Heart right ventricle (tissue), 16 donors: Measurements from ENCODE around the gene ZNG1C. TPM values are rescaled to one million over a fixed set of nuclear protein-coding genes. Genes with fewer than 3 reads are reported as not detected.
"Not testable (repeated sequence)": the region's sequence is repeated elsewhere in the genome, so short reads cannot be mapped to it uniquely, and the experiment has no call there.

Experiments
- ATAC-seq, 8 donors: fragments of 200-7000 bp; cut with Tn5 transposase; one replicate each; pipeline ENCODE4 v1.9.1; 2020; ENCODE audit warnings: mild to moderate bottlenecking in 8 of 8, moderate library complexity in 8 of 8, moderate number of reproducible peaks in 1 of 8
- DNase-seq, 2 donors: peaks; one replicate each; pipeline ENCODE4 v3.0.0-alpha.2; 2020
- H3K27ac ChIP-seq, 10 donors: fragments of 200-600 bp; sonication (generic) in 2 of 10; one replicate each; pipeline versions ENCODE4 v1.5.0 to v1.8.0; 2020 to 2022; ENCODE audit warnings: mild to moderate bottlenecking in 3 of 10
- H3K27me3 ChIP-seq, 7 donors: fragments of 200-600 bp; one replicate each; pipeline ENCODE4 v1.8.0; 2021 to 2022; ENCODE audit warnings: mild to moderate bottlenecking in 2 of 7
- H3K36me3 ChIP-seq, 9 donors: fragments of 200-600 bp; sonication (generic) in 1 of 9; one replicate each; pipeline versions ENCODE4 v1.5.0 to v1.8.0; 2020 to 2022; ENCODE audit warnings: mild to moderate bottlenecking in 2 of 9
- H3K4me1 ChIP-seq, 9 donors: fragments of 200-600 bp; sonication (generic) in 1 of 9; one replicate each; pipeline versions ENCODE4 v1.5.0 to v1.8.0; 2020 to 2022; ENCODE audit warnings: mild to moderate bottlenecking in 4 of 9
- H3K4me3 ChIP-seq, 10 donors: fragments of 200-600 bp; sonication (generic) in 2 of 10; one replicate each; pipeline versions ENCODE4 v1.5.0 to v1.8.0; 2020 to 2022; ENCODE audit warnings: mild to moderate bottlenecking in 7 of 10, moderate library complexity in 2 of 10
- H3K9me3 ChIP-seq, 11 donors: fragments of 200-600 bp in 10 of 11; sonication (generic) in 2 of 11; one replicate each; pipeline versions ENCODE4 v1.5.0 to v1.8.0; 2013 to 2022; ENCODE audit warnings: mild to moderate bottlenecking in 2 of 11, control low read depth in 1 of 11, moderate library complexity in 1 of 11
- WGBS, 2 donors: extraction: QIAGEN DNeasy Blood & Tissue Kit; methylation state at CpG; one replicate each; pipeline ENCODE4 v1.1.7; 2013; ENCODE audit warnings: inconsistent platforms in 1 of 2; 5-methylcytosine and 5-hydroxymethylcytosine counted together
- intact Hi-C, 10 donors: fragments of 100-400 bp; cut with DNase I; formaldehyde crosslinking; loops; one replicate each; pipeline versions ENCODE4 v1.11.1 to v1.14.2; 2022
- polyA plus RNA-seq, 2 donors: library from polyadenylated mRNA; stranded (reverse); fragments of 200-250 nt; gene quantifications; one replicate each; pipeline ENCODE4 v1.2.3, GENCODE V29; 2013
- total RNA-seq, 10 donors: library from RNA; stranded (reverse); fragmentation: NEBNext Ultra II Directional in 3 of 10; extraction: Animal tissue kit (Norgen Biotek cat#: 25700) in 3 of 10; gene quantifications; one replicate each; pipeline versions ENCODE4 v1.2.1 to v1.2.4, GENCODE V29; 2021 to 2023
- donor health status: Arrhythmogenic right ventricular cardiomyopathy.
- donor health status: ischemic (EF 13 %, LVEDD 7.1; RV severe dilation, severe dysfunction).
- donor health status: healthy with polysubstance abuse.
- donor health status: DM: no; HTN: yes; CAD: no.
- donor health status: DM: no; HTN: no; CAD: no.
- donor health status: ischemic (EF 25% LVEDD 6.9; RV normal size, moderate dysfunction).
- donor health status: ischemic (EF 25% LVEDD 5.7; RV mildly dilated, moderate dysfunction).
- donor health status: healthy.
- donor health status: DM: yes; HTN: yes; CAD: no.
- donor health status: Ischemic cardiomyopathy.
- donor health status: ischemic (EF 35%, LVEDD 5.7; RV mildly dilated, moderate dysfunction).
- donor health status: nonischemic (EF 11% LVEDD 7.7; RV severe dilation, severe dysfunction).
- donor health status: DM: yes; HTN: yes; CAD: no.
- donor health status: PGD.
- donor health status: ischemic (EF 29% LVEDD 5.4; RV normal size, mild dysfunction).
- donor health status: nonischemic (EF 23%, LVEDD 6.1; RV moderate dilation, normal function).

The ZNG1C gene
- total and polyA plus RNA-seq, 12 donors = 2.3 to 14.2 (median 7.8) TPM

GRCh38 chr9:68311208-68311607 is 69.4 kb downstream of the ZNG1C start:
- H3K27me3 ChIP-seq = peaks cover 0 to 14% (median 6%) of the 10 kb centered on the region in 7 donors
- intact Hi-C loops, H3K4me3 ChIP-seq, H3K4me1 ChIP-seq, H3K27ac ChIP-seq, DNase-seq, H3K9me3 ChIP-seq, H3K36me3 ChIP-seq, ATAC-seq: not testable (repeated sequence)
- no CpG with 5 or more reads among the region's 5 CpGs for WGBS, 2 donors

- 64 to 72% methylated on average over 9 of the region's 10 CpGs for WGBS, 2 donors
Measured at GRCh38 chr9:68318209-68318608, 76.4 kb downstream of the ZNG1C start.

GRCh38 chr9:68323749-68324148 is 82.0 kb downstream of the ZNG1C start:
- DNase-seq, H3K4me1 ChIP-seq, H3K4me3 ChIP-seq, H3K9me3 ChIP-seq, H3K36me3 ChIP-seq, ATAC-seq, H3K27ac ChIP-seq, H3K27me3 ChIP-seq, intact Hi-C loops: not testable (repeated sequence)
- WGBS, 2 donors = 46 to 75% methylated on average over 2 to 9 of the region's 24 CpGs

More at GRCh38 chr9:68318209-68318608, 76.4 kb downstream of the ZNG1C start:
- H3K4me1 ChIP-seq, intact Hi-C loops, H3K4me3 ChIP-seq, H3K27ac ChIP-seq, DNase-seq, H3K36me3 ChIP-seq, H3K9me3 ChIP-seq: not testable (repeated sequence)
- H3K27me3 ChIP-seq = peaks cover 0 to 11% (median 5%) of the 10 kb centered on the region in 7 donors
- peak in 2 of 8 donors; percentile 7 to 17 for ATAC-seq

- H3K27me3 ChIP-seq, DNase-seq, H3K27ac ChIP-seq, H3K4me1 ChIP-seq, intact Hi-C loops, H3K36me3 ChIP-seq, H3K4me3 ChIP-seq, H3K9me3 ChIP-seq: not testable (repeated sequence)
- ATAC-seq = peak in 3 of 8 donors; percentile 26 to 37 (median 28)
- WGBS, 2 donors = 3 to 14% methylated on average over 5 to 6 of the region's 20 CpGs
Measured at GRCh38 chr9:68324518-68324917, 82.7 kb downstream of the ZNG1C start.

DNA sequence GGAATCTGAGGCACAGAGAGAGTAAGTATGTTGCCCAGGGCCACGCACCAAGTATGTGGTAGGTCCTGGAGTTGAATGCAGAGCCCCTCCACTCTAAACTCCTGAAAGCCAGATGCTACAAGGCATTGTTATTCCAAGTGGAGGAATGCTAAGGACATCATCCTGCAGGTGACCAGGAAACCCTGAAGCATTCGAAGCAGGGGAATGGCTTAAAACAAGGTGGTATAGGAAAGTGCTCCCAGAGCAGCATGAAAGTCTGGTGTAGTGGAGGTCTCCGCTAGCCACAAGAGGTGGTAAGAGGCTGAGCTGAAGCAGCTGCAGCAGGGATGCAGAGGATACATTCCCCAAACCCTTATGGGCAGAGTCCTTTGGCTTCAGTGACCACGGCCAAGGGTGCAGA is 87.3 kb downstream of the ZNG1C start:
- ATAC-seq, H3K27me3 ChIP-seq: not testable (repeated sequence)
- WGBS, 2 donors = 80 to 84% methylated on average over 2 of the region's 4 CpGs

DNA sequence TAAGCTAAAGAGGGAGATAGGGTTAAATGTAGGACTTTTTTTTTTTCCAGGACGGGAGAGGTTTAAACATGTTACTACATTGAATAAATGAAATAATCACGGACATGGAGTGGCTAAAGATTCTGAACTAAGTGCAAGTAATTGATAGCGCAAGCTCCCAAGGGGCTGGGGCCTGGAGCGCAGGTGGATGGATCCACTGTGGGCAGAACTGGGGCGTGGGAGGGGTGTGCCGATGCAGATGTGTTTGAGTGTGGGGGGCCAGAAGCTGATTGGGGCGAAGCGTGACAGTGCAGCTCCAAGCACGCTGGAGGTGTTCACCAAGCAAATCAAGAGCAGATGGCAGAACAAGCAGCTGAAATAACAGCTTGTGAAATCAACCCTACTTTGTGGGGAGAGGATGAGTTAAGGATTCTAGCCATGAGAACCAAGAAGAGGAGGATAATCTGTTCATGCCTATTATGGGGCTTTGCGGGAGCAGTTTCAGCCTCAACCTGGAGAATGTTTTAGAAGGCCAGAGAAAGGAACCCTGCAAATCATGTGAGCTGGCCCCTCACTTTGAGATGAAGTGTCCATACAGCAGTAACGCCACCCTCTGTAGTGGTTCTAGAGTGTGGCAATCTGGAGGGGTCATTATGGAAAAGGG is 88.9 kb downstream of the ZNG1C start:
- H3K27me3 ChIP-seq, H3K9me3 ChIP-seq, DNase-seq, H3K4me3 ChIP-seq, H3K4me1 ChIP-seq, intact Hi-C loops, H3K36me3 ChIP-seq, ATAC-seq, H3K27ac ChIP-seq: not testable (repeated sequence)
- 87 to 93% methylated on average over 7 of the region's 11 CpGs for WGBS, 2 donors

More for the DNA sequence above, 87.3 kb downstream of the ZNG1C start:
- H3K4me1 ChIP-seq, intact Hi-C loops, H3K4me3 ChIP-seq, DNase-seq, H3K36me3 ChIP-seq, H3K9me3 ChIP-seq, H3K27ac ChIP-seq: not testable (repeated sequence)

DNA sequence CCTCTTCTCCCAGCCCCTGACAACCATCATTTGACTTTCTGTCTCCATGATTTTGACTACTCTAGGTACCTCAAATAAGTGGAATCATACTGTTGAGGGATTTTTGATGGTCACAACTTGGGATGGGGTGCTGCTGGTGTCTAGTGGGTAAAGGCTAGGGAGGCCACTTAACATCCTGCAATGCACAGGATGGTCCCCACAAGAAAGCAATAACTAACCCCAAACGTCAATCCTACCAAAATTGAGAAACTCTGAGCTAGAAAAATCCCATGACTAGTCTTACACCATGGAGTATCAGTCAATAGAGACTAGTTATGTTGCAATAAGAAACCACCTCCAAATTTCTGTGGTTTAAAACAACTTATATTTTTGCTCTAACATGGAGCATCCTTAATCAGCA is 90.3 kb downstream of the ZNG1C start:
- ATAC-seq, H3K36me3 ChIP-seq, H3K4me1 ChIP-seq, H3K4me3 ChIP-seq, H3K9me3 ChIP-seq, H3K27me3 ChIP-seq, DNase-seq, H3K27ac ChIP-seq, intact Hi-C loops: not testable (repeated sequence)
- 70 to 100% methylated on average over 1 of the region's 1 CpG for WGBS, 2 donors

DNA sequence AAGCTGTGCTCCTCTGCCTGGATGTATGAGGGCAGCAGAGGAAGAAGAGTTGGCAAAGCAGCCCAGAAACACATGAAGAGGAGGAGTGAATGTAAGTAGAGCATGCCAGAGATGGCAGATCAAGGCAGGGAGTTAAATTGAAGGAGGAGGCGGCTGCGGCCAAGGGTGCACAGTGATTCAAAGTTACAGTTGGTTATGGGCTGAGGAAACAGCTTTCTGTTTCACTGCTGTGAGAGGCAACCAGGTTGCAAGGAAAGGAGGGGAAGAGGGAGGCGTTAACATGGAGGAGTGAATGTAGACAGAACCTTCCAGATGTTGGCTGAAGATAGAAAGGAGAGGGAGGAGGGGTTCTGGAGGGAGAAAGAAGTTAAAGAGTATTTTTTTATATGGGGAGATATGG is 94.2 kb downstream of the ZNG1C start:
- ATAC-seq, H3K9me3 ChIP-seq, H3K36me3 ChIP-seq, DNase-seq, H3K4me1 ChIP-seq, intact Hi-C loops, H3K27ac ChIP-seq, H3K27me3 ChIP-seq, H3K4me3 ChIP-seq: not testable (repeated sequence)
- WGBS, 2 donors = 86 to 92% methylated on average over 2 of the region's 3 CpGs

DNA sequence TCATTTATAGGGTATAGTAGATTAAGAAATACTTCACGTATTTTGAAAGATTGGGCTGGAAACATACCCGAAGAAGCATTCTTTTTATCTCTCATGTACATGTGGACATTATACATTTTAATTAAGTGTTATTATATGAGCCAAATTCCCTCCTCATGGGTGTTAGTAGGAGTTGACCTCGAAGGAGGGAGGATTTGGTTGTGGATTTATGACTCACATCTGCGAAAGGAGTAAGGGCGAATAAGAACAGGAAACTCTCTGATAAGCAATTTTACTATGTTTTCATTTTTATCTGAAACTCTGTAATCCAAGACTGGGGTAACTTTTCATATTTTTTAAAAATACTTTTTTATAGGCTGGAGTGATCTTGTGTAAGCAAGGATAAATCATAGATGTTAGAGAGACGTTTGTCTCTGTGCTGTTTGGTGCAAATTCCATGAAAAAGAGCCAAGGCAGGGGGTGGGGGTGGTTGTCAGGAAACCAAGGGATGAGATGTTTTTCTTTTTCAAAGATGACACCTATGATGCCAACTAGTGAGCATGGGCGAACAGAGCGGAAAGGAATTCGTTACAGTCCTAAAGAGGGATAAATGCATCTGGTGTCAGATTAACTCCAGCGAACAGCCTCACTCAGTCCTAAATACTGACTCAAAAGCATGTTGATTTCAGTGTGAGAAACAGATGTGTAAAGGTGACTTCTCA is 95.0 kb downstream of the ZNG1C start:
- H3K36me3 ChIP-seq, H3K4me1 ChIP-seq, DNase-seq, H3K27ac ChIP-seq, H3K27me3 ChIP-seq, H3K9me3 ChIP-seq, intact Hi-C loops, H3K4me3 ChIP-seq: not testable (repeated sequence)
- WGBS, 2 donors = 65 to 70% methylated on average over 4 of the region's 10 CpGs
- peak in 4 of 8 donors; percentile 28 to 51 (median 41) for ATAC-seq

- H3K4me1 ChIP-seq, H3K27me3 ChIP-seq, H3K4me3 ChIP-seq, H3K36me3 ChIP-seq, H3K27ac ChIP-seq, H3K9me3 ChIP-seq, intact Hi-C loops, ATAC-seq, DNase-seq: not testable (repeated sequence)
- 91 to 94% methylated on average over 7 of the region's 7 CpGs for WGBS, 2 donors
Measured at GRCh38 chr9:68338000-68338399, 96.2 kb downstream of the ZNG1C start.
